HG03575 (cell line): ENCODE data around the gene SERHL2.
"Not testable (repeated sequence)": the region's sequence is repeated elsewhere in the genome, so short reads cannot be mapped to it uniquely, and the experiment has no call there.

ENCODE experiments used
- ATAC-seq: cut with Tn5 transposase; IDR thresholded peaks from one replicate; pipeline ENCODE4 v1.9.1; 2021; ENCODE audit not compliant: unreplicated experiment, insufficient number of reproducible peaks, low FRiP score; ENCODE audit errors: extremely low read depth

Gene SERHL2

GRCh38 chr22:42553475-42554361, at the start of gene SERHL2:
Gene SERHL2, plus strand, starts transcription at chr22:42553956. Its CDS starts 65 bp downstream, at chr22:42554021.
- ATAC-seq: no peak

GRCh38 chr22:42508327-42508974, 45.3 kb upstream of the SERHL2 start:
- not testable (repeated sequence) for ATAC-seq

- not testable (repeated sequence) for ATAC-seq
Observed at GRCh38 chr22:42508975-42509364, 44.8 kb upstream of the SERHL2 start.

GRCh38 chr22:42509548-42509947, 44.2 kb upstream of the SERHL2 start:
- no peak for ATAC-seq

- ATAC-seq: no peak
Observed at GRCh38 chr22:42511401-42511891, 42.3 kb upstream of the SERHL2 start.

- not testable (repeated sequence) for ATAC-seq
Observed at GRCh38 chr22:42512273-42512990, 41.3 kb upstream of the SERHL2 start.

- not testable (repeated sequence) for ATAC-seq
Observed at GRCh38 chr22:42514331-42514730, 39.4 kb upstream of the SERHL2 start.

GRCh38 chr22:42515304-42515703, 38.5 kb upstream of the SERHL2 start:
- not testable (repeated sequence) for ATAC-seq

GRCh38 chr22:42515896-42516295, 37.9 kb upstream of the SERHL2 start:
- ATAC-seq: no peak

GRCh38 chr22:42517103-42517502, 36.7 kb upstream of the SERHL2 start:
- not testable (repeated sequence) for ATAC-seq

- not testable (repeated sequence) for ATAC-seq
Observed at GRCh38 chr22:42518638-42519524, 34.9 kb upstream of the SERHL2 start.

GRCh38 chr22:42519525-42520401, 34.0 kb upstream of the SERHL2 start, which contains the start of gene RRP7A:
Gene RRP7A, minus strand, starts transcription at chr22:42519796. Its CDS starts 10 bp downstream, at chr22:42519786.
- no peak for ATAC-seq

- no peak for ATAC-seq
Observed at GRCh38 chr22:42521228-42521546, 32.6 kb upstream of the SERHL2 start.

- ATAC-seq: no peak
Observed at GRCh38 chr22:42522546-42522945, 31.2 kb upstream of the SERHL2 start.

- no peak for ATAC-seq
Observed at GRCh38 chr22:42528591-42529307, 25.0 kb upstream of the SERHL2 start.

GRCh38 chr22:42529435-42529834, 24.3 kb upstream of the SERHL2 start:
- ATAC-seq: not testable (repeated sequence)
